HG03432 (cell line): Measurements from ENCODE around the gene DIS3L2.
"Not testable (repeated sequence)": the region's sequence is repeated elsewhere in the genome, so short reads cannot be mapped to it uniquely, and the experiment has no call there.

Experiments used
- ATAC-seq: cut with Tn5 transposase; IDR thresholded peaks from one replicate; pipeline ENCODE4 v1.9.1; 2021; ENCODE audit warnings: mild to moderate bottlenecking, moderate library complexity; ENCODE audit not compliant: unreplicated experiment

Gene DIS3L2

GRCh38 chr2:232111551-232111950 is 150.0 kb downstream of the DIS3L2 start:
- ATAC-seq = no peak

DNA sequence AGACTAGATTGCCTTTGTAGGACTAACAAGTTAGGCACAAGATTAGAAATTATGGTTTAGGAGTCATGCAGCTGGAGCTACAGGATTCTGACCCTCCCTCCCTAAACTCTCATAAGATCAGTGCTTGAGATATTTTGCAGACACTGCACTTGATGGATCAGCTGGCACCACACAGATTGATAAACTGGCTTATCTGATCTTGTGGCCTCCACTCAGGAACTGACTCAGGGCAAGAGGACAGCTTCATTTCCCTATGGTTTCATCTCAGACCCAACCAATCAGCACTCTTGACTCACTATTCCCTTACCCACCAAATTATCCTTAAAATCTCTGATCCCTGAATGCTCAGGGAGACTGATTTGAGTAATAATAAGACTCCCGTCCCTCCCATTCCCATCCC is 152.3 kb downstream of the DIS3L2 start:
- ATAC-seq = no peak

DNA sequence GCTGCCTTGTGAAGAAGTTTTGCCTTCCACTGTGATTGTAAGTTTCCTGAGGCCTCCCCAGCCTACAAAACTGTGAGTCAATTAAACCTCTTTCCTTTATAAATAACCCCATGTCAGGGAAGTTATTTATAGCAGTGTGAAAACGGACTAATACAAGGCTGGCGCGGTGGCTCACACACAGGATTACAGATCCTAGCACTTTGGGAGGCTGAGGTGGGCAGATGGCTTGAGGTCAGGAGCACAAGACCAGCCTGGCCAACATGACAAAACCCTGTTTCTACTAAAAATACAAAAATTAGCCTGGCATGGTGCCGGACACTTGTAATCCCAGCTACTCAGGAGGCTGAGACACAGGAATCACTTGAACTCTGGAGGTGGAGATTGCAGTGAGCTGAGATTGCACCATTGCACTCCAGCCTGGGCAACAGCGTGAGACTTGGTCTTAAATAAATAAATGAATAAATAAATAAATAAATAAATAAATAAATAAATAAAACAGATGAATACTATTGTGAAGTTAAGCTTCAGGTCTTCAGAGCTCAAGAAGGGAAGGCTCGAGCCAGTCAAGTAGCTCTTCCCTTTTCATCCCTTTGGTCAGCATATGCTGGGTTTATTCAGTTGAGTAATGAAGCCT is 154.3 kb downstream of the DIS3L2 start:
- ATAC-seq = not testable (repeated sequence)

DNA sequence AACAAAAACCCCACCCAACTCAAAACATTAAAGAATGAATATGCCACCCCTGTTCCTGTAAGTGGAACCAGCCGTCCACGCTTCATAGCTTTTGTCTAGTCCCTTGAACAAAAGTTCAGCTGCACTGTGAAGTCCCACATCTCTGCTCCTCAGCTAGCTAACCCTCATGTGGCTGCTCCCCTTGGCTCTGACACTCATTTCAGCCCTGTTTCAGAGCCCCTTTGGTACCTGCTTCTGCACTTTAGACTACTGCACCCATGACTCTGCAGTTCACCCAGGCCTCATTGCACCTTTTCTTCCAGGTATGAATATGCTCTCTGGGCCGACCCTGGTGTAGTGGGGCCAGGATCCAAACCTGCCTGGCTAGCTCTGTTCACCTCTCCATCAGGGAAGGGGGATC is 155.3 kb downstream of the DIS3L2 start:
- no peak for ATAC-seq

- no peak for ATAC-seq
Measured at GRCh38 chr2:232117413-232117812, 155.9 kb downstream of the DIS3L2 start.

GRCh38 chr2:232120911-232121310 is 159.4 kb downstream of the DIS3L2 start:
- ATAC-seq = no peak

DNA sequence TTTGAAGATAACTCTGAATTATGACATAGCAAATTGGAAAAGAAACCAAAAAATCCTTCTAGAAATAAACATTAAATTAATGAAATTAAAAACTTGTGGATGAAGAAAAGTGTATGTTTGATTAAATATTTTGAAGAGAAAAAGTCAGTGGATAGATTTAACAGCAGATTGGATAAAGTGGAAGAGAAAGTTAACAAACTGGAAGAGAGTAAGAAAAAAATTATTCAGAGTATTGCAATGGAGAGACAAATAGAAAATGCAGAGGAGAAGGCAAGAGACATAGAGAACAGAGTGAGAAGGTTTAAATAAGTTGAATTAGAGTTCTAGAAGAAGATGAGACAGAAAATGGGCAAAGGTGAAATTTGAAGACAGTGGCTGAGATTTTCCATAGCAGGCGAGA is 162.8 kb downstream of the DIS3L2 start:
- no peak for ATAC-seq

DNA sequence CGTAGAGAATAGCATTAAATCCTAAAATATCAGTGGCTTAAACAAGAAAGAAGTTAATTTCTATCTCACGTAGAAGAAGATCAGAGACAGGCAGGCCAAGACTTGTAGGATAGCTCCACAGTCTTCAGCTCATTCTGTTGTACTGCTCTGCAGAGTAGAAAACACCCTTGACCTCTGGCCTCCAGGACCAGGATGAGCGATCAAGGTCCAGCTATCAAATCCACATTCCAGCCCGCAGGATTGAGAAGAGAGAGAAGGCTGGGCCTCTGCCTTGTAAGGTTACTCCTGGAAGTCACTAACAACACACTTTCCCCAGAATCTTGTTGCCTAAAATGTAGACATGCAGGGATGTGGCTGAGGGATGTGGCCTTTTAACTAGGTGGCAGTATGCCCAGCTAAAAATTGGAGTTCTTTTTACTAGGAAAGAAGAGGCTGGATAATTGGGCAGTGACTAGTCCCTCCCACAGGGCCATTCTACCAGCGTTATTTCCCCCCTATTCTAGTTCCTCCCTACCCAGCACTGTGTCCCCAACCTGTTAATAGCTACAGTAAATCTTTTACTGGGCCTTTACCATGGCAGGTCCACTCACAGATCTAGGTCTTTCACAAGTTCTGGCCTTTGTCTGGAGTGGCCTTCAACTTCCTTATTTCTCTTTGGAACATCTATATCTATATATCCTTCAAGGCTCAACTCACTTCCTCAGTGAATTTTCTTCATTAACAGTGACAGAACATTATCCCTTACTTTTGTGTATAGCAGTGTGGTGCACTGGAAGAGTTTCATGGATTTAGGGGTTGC is 165.0 kb downstream of the DIS3L2 start:
- no peak for ATAC-seq

GRCh38 chr2:232129483-232129882 is 168.0 kb downstream of the DIS3L2 start:
- no peak for ATAC-seq

GRCh38 chr2:232132181-232132580 is 170.7 kb downstream of the DIS3L2 start:
- no peak for ATAC-seq

DNA sequence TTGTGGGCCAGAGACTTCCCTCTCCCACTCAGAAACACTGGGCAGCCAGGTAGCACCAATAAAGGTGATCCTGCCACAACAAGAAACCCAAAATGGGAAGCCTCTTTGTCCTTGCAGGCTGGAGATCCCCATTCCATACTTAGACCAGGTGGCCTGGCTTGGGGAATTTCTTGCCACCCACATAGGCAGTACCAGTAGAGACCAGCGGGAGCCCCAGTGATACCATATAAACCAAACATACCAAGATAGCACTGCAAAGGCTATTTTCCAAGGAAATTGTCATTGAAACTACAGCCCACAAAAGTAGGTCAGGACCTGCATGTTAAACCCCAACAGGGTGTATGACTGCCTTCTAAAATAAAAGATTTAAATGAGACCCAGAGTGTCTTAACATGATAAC is 171.6 kb downstream of the DIS3L2 start:
- no peak for ATAC-seq

GRCh38 chr2:232134939-232135338 is 173.4 kb downstream of the DIS3L2 start:
- ATAC-seq = no peak

- ATAC-seq = no peak
Measured at GRCh38 chr2:232137356-232138147, 176.0 kb downstream of the DIS3L2 start.

DNA sequence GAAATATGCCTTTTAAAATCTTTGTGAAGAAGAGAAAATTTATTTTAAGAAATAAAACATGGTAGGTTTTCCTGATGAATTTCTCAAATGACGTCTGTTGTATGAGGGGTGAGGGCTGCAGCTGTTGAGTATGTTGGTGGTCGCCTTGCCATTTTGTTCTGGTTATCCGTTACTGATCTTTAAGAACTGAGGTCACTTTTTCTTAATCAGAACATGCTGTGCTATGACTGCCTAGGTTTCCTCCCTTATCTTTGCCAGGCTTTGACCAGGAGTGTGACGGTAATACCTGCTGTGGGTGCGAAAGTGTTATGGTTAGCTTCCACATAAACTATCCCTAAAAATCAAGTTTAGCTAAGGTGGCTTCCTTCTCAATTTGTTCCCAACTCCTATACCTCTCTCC is 176.9 kb downstream of the DIS3L2 start:
- no peak for ATAC-seq

DNA sequence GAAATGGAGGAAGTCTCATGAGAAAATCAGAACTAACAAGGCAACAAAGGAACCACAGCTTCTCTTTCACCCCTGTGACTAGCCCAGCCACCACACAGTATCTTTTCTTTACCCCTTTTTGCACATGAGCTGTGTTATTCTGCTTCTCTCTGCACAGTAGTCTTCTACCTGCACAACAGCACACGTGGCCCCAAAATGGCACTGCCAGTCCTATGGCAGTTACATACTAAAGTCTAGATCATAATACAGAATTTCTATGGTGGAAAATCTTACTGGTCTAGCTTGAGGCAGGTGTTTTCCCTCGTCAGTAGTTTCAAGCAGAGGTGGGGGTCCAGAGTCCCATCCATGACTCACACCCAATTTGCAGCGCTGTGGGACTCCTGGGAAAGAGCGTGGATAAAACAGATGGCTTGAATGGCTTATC is 177.7 kb downstream of the DIS3L2 start:
- ATAC-seq = no peak

DNA sequence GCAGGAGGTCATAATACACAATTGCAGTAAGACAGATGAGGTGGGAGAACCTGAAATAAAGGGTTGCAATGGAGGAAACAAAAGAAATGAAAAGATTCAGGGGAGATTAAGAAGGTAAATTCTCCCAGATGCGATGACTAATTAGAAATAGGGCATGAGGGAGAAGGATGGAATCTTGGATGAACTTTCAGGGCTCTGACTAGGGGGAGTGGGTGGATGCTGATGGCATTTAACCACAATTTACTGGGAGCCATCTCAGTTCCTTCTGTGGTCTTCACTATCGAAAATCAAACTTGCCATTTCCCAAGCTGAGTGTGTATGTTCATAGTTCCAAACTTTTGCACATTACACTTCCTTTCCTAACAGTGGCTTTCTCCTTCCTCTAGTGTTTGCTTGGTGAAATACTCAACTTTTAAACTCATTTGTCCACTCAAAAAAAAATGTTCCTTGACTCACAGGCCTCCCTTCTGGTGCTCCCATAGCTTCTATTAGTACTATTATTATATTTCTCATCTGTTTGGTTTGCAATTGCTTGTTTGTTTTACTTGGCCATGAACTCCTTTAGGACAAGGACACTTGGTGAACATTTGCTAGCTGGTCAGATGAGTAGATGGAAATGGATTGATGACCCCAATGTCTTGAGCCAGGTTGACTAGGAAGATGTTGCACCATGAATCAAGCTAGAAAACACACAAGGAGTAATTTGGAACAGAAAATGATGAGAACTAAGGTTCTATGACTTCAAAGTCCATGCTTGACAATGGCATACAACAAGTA is 178.5 kb downstream of the DIS3L2 start:
- ATAC-seq = no peak

DNA sequence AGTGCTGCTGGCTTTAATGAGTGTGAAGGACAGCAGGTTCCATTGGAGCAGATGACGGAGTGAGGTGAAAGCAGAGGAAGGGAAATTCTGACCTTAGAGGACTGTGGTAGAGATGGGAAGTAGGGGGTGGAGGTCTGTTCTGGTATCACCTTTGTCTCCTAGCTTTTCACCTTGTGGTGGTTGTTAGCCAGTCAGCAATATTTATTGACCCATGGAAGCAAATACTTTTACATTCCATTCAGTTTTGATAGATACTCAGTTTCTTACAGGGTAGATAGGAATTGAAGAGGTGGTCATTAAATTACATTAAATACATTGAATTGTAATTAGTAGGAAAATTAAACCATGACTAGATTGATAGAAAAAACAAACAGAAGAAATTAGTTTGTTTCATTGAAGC is 180.1 kb downstream of the DIS3L2 start:
- no peak for ATAC-seq

- ATAC-seq = no peak
Measured at GRCh38 chr2:232142049-232142448, 180.5 kb downstream of the DIS3L2 start.

DNA sequence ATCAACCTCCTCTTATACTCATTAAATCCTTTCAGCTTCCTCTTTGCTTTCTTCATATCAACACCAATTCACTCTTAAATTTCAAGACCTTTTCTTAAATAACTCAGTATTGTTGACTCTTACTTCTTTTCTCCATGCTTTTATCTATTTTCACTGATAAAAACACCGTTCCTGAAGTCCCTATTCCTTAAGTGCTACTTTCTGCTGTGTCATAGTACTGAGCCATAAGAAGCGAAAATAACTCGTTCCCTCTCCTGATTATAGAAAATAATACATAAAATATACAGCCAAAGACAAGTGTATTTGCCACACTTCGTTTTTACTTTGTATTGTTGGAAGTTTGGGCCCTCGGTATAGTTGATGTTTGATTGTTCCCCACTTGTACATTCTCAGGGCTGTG is 181.0 kb downstream of the DIS3L2 start:
- ATAC-seq = no peak

DNA sequence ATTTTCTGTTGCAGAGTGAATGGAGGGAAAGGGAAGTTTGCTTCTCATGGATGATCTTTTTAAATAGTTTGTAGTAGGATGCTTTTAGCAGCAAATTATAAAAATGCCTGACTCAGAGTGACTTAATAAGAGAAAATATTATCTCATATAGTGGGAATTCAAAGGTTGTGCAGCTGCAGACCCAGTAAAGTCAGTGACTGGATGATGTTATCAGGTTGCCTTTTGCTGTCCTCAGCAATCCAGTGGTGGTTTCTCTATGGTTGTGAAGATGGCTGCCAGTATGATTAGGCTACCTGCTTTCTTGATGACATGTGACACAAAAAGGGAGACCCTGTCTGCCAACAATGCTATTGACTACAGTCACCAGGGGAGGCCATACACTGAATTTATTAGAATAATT is 184.8 kb downstream of the DIS3L2 start:
- no peak for ATAC-seq
